Measurements from ENCODE around the gene DCLK1.

DCLK1 gene

GRCh38 chr13:35724446-35724845 lies 406.7 kb downstream of the DCLK1 start:
- ChIA-PET CTCF (no interaction called here), POLR2A (no interaction called here)
- no peak for DNase-seq (ENCODE audit: extremely low spot score)
- TF ChIP-seq FOXK2 (IDR thresholded peaks at IDR 0.05): no peak
- TF ChIP-seq SUZ12 (IDR thresholded peaks at IDR 0.05): no peak
- no peak for TF ChIP-seq TARDBP (IDR thresholded peaks at IDR 0.05)
- TF ChIP-seq FOXA1 (IDR thresholded peaks at IDR 0.05): no peak
- no peak for TF ChIP-seq ZNF384 (IDR thresholded peaks at IDR 0.05)
- TF ChIP-seq CTBP1 (IDR thresholded peaks at IDR 0.05; ENCODE audit: borderline replicate concordance): no peak
- no peak for TF ChIP-seq NFRKB (IDR thresholded peaks at IDR 0.05)
- no peak for TF ChIP-seq HDGF (IDR thresholded peaks at IDR 0.05; ENCODE audit: borderline replicate concordance)
- TF ChIP-seq BHLHE40 (IDR thresholded peaks at IDR 0.05; ENCODE audit: borderline replicate concordance): no peak
- TF ChIP-seq SP1 (IDR thresholded peaks at IDR 0.05): no peak
- no peak for TF ChIP-seq ELF4 (IDR thresholded peaks at IDR 0.05)
- no peak for TF ChIP-seq L3MBTL2 (conservative IDR thresholded peaks at IDR 0.05)
- TF ChIP-seq PKNOX1 (IDR thresholded peaks at IDR 0.05): no peak
- no peak for TF ChIP-seq LEF1 (IDR thresholded peaks at IDR 0.05; ENCODE audit: borderline replicate concordance)
- no peak for TF ChIP-seq ARNT (IDR thresholded peaks at IDR 0.05)
- no peak for TF ChIP-seq FOXM1 (IDR thresholded peaks at IDR 0.05; ENCODE audit: borderline replicate concordance)

- POLR2A ChIA-PET: no interaction called here
- TF ChIP-seq LEF1 (IDR thresholded peaks at IDR 0.05; ENCODE audit: borderline replicate concordance) (no peak), FOXA1 (IDR thresholded peaks at IDR 0.05) (no peak), ARNT (IDR thresholded peaks at IDR 0.05) (no peak), BHLHE40 (IDR thresholded peaks at IDR 0.05; ENCODE audit: borderline replicate concordance) (no peak), PKNOX1 (IDR thresholded peaks at IDR 0.05) (no peak), HDGF (IDR thresholded peaks at IDR 0.05; ENCODE audit: borderline replicate concordance) (no peak), TARDBP (IDR thresholded peaks at IDR 0.05) (no peak), SP1 (IDR thresholded peaks at IDR 0.05) (no peak), ZNF384 (IDR thresholded peaks at IDR 0.05) (no peak), ELF4 (IDR thresholded peaks at IDR 0.05) (no peak), FOXM1 (IDR thresholded peaks at IDR 0.05; ENCODE audit: borderline replicate concordance) (no peak), SUZ12 (IDR thresholded peaks at IDR 0.05) (no peak), L3MBTL2 (conservative IDR thresholded peaks at IDR 0.05) (no peak), FOXK2 (IDR thresholded peaks at IDR 0.05) (no peak), CTBP1 (IDR thresholded peaks at IDR 0.05; ENCODE audit: borderline replicate concordance) (no peak)
- CTCF ChIA-PET: no interaction called here
- DNase-seq (ENCODE audit: extremely low spot score): no peak
These were observed 407.4 kb downstream of the DCLK1 start for GRCh38 chr13:35723821-35724220.

GRCh38 chr13:35723053-35723461 lies 408.1 kb downstream of the DCLK1 start:
- ChIA-PET CTCF (interaction anchor here (0.6 to 1.1 kb wide), 2 partner anchors 66 to 95 kb away, joined by 3 read pairs; no protein-coding TSS in a partner anchor), POLR2A (no interaction called here)
- no peak for TF ChIP-seq NFRKB (IDR thresholded peaks at IDR 0.05)
- no peak for TF ChIP-seq PKNOX1 (IDR thresholded peaks at IDR 0.05)
- TF ChIP-seq FOXM1 (IDR thresholded peaks at IDR 0.05; ENCODE audit: borderline replicate concordance): no peak
- TF ChIP-seq LEF1 (IDR thresholded peaks at IDR 0.05; ENCODE audit: borderline replicate concordance): no peak
- TF ChIP-seq CTBP1 (IDR thresholded peaks at IDR 0.05; ENCODE audit: borderline replicate concordance): no peak
- TF ChIP-seq HDGF (IDR thresholded peaks at IDR 0.05; ENCODE audit: borderline replicate concordance): no peak
- TF ChIP-seq TARDBP (IDR thresholded peaks at IDR 0.05): no peak
- no peak for TF ChIP-seq ZNF384 (IDR thresholded peaks at IDR 0.05)
- TF ChIP-seq SUZ12 (IDR thresholded peaks at IDR 0.05): no peak
- TF ChIP-seq L3MBTL2 (conservative IDR thresholded peaks at IDR 0.05): no peak
- TF ChIP-seq ARNT (IDR thresholded peaks at IDR 0.05): no peak
- TF ChIP-seq SP1 (IDR thresholded peaks at IDR 0.05): no peak
- TF ChIP-seq FOXK2 (IDR thresholded peaks at IDR 0.05): no peak
- TF ChIP-seq FOXA1 (IDR thresholded peaks at IDR 0.05): no peak
- no peak for TF ChIP-seq ELF4 (IDR thresholded peaks at IDR 0.05)
- TF ChIP-seq BHLHE40 (IDR thresholded peaks at IDR 0.05; ENCODE audit: borderline replicate concordance): no peak
- no peak for DNase-seq (ENCODE audit: extremely low spot score)

- CTCF ChIA-PET: interaction anchor here (0.5 to 1.1 kb wide), 6 partner anchors 67 to 1254 kb away, joined by 3 to 6 read pairs (median 3); no protein-coding TSS in a partner anchor
- no peak for DNase-seq (ENCODE audit: extremely low spot score)
- TF ChIP-seq FOXA1 (IDR thresholded peaks at IDR 0.05): no peak
- TF ChIP-seq L3MBTL2 (conservative IDR thresholded peaks at IDR 0.05): no peak
- no peak for TF ChIP-seq LEF1 (IDR thresholded peaks at IDR 0.05; ENCODE audit: borderline replicate concordance)
- TF ChIP-seq BHLHE40 (IDR thresholded peaks at IDR 0.05; ENCODE audit: borderline replicate concordance): no peak
- POLR2A ChIA-PET: no interaction called here
These were observed 408.6 kb downstream of the DCLK1 start for GRCh38 chr13:35722458-35723052.

- peak; percentile 83 for DNase-seq (ENCODE audit: extremely low spot score)
- POLR2A ChIA-PET: no interaction called here
- no peak for TF ChIP-seq LEF1 (IDR thresholded peaks at IDR 0.05; ENCODE audit: borderline replicate concordance)
- no peak for TF ChIP-seq TARDBP (IDR thresholded peaks at IDR 0.05)
- TF ChIP-seq FOXA1 (IDR thresholded peaks at IDR 0.05): no peak
- TF ChIP-seq CTBP1 (IDR thresholded peaks at IDR 0.05; ENCODE audit: borderline replicate concordance): no peak
- TF ChIP-seq ELF4 (IDR thresholded peaks at IDR 0.05): no peak
- no peak for TF ChIP-seq BHLHE40 (IDR thresholded peaks at IDR 0.05; ENCODE audit: borderline replicate concordance)
- TF ChIP-seq SUZ12 (IDR thresholded peaks at IDR 0.05): no peak
- TF ChIP-seq PKNOX1 (IDR thresholded peaks at IDR 0.05): no peak
- no peak for TF ChIP-seq SP1 (IDR thresholded peaks at IDR 0.05)
- TF ChIP-seq ARNT (IDR thresholded peaks at IDR 0.05): no peak
- TF ChIP-seq ZNF384 (IDR thresholded peaks at IDR 0.05): no peak
- TF ChIP-seq FOXM1 (IDR thresholded peaks at IDR 0.05; ENCODE audit: borderline replicate concordance): no peak
- TF ChIP-seq HDGF (IDR thresholded peaks at IDR 0.05; ENCODE audit: borderline replicate concordance): no peak
- no peak for TF ChIP-seq FOXK2 (IDR thresholded peaks at IDR 0.05)
- TF ChIP-seq NFRKB (IDR thresholded peaks at IDR 0.05): no peak
- no peak for TF ChIP-seq L3MBTL2 (conservative IDR thresholded peaks at IDR 0.05)
- CTCF ChIA-PET: no interaction called here
These were observed 410.3 kb downstream of the DCLK1 start for GRCh38 chr13:35720690-35721554.

Measured in HEK293T (cell line).